GM15510 (cell line): Measurements from ENCODE around the gene EMSY.

Source experiments
- POLR2A ChIP-seq: IDR thresholded peaks from 3 replicates; pipeline ENCODE4 v1.6.1; 2011; ENCODE audit warnings: borderline replicate concordance; ENCODE audit not compliant: insufficient read length; ENCODE audit errors: extremely low read depth

The EMSY gene

DNA sequence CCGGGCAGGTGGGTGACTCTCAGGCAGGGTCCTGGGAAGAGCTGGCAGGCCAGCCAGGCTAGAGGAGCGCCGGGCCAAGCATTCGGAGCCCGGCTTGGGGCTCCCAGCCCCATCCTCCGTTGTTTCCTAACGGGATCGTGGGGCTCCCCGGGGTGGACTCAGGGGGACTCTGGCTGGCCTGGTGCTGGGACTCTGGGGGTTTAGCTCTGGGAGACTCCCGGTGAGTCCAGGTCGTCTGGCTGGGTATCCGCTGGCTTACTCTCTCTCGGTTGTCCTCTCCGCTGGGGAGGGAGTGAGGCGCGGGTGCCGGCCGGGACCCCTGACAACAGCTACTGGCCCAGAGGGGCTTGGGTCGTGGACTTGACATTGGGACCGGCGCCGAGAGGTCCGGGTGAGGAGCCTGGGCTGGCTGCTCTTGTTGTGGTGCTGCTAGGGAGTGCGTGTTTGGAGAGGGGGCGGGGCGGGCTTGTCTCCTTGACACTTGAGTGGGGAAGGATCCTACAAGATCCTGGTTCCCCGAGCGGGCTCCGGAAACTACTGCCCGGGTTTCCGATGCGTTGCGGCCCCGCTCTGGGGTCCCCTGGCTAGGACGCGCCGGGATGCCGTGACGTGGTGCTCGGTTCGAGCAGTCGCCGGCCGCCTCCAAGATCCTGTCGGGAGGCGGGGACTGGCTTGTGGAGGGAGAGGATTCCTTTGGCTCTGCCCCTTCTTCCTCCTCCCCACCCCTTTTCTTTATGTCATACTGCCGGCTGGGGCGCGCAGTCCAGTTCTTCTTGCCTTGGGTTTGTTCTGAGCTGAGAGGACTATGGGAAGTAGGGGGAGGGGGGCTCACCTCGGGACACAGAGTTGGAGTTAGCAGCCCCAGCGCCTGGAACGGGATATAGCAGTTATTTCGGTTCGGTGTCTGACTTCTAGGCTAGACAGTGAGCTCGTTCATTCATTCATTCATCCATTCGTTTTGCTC lies 585 bp downstream of the EMSY start:
- TF ChIP-seq POLR2A, result peak; percentile 26

- TF ChIP-seq POLR2A, result no peak
Measured at GRCh38 chr11:76448506-76448905, 3.7 kb downstream of the EMSY start.

- no peak for TF ChIP-seq POLR2A
Measured at GRCh38 chr11:76453248-76453647, 8.4 kb downstream of the EMSY start.

GRCh38 chr11:76455331-76455730 lies 10.5 kb downstream of the EMSY start:
- TF ChIP-seq POLR2A, result no peak

- TF ChIP-seq POLR2A, result no peak
Measured at GRCh38 chr11:76455931-76456330, 11.1 kb downstream of the EMSY start.

- no peak for TF ChIP-seq POLR2A
Measured at GRCh38 chr11:76456571-76456970, 11.8 kb downstream of the EMSY start.

GRCh38 chr11:76459299-76459698 lies 14.5 kb downstream of the EMSY start:
- no peak for TF ChIP-seq POLR2A

- TF ChIP-seq POLR2A, result no peak
Measured at GRCh38 chr11:76459846-76460245, 15.0 kb downstream of the EMSY start.

- no peak for TF ChIP-seq POLR2A
Measured at GRCh38 chr11:76462317-76462716, 17.5 kb downstream of the EMSY start.

DNA sequence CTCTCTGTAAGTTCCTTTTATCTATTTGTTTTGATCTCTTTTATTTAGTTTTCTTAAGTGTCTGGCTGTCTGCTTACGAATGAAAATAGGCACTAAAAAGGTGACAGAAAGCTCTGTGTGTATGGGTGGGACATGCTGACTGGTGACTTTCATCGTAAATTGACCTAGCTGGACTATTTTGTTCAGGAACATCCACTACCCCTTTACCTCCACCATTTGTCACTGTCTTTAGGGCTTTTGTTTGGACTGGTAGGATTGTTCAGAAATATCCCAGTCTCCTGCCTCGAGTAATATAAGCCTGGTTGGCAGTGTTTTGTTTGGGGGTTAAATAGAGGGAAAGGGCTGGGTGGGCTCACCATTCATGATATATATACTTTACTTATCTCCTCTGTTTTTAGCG lies 20.9 kb downstream of the EMSY start:
- no peak for TF ChIP-seq POLR2A

GRCh38 chr11:76466666-76467065 lies 21.8 kb downstream of the EMSY start:
- TF ChIP-seq POLR2A, result no peak

GRCh38 chr11:76469141-76469540 lies 24.3 kb downstream of the EMSY start:
- no peak for TF ChIP-seq POLR2A

DNA sequence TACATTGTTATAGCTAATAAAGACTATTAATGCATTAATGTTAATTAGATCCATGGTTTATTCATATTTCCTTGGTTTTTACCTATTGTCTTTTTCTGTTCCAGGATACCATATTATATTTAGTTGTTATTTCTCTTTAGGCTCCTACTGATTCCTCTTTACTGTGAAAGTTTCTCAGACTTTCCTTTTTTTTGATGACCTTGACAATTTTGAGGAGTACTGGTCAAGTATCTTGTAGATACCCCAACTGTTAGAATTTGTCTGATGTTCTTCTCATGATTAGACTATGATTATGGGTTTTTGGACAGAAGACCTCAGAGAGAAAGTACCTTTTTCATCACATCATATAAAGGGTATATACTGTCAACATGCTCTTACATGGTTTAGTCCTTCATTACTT lies 26.6 kb downstream of the EMSY start:
- TF ChIP-seq POLR2A, result no peak

- TF ChIP-seq POLR2A, result no peak
Measured at GRCh38 chr11:76480241-76480640, 35.4 kb downstream of the EMSY start.

- no peak for TF ChIP-seq POLR2A
Measured at GRCh38 chr11:76491644-76492043, 46.8 kb downstream of the EMSY start.

DNA sequence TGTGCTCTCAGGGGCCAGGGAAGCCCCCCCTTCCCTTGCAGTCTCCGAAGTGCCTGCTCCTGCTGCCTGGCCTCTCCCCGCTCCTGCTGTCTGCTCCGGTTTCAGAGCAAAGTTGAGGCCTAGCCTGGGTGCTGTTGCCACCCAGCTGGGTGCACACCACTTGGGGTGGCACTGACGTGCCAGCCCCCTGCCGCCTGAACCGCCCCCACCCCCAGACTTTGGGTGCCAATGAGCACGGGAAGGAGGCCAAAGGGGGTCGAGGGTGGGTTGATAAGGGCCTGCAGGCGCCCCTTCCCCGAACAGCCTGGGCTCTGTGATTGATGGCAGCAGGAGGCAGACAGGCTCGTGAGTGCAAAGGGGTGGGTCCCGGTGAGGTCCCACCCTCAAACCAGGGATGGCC lies 48.2 kb downstream of the EMSY start:
- no peak for TF ChIP-seq POLR2A

DNA sequence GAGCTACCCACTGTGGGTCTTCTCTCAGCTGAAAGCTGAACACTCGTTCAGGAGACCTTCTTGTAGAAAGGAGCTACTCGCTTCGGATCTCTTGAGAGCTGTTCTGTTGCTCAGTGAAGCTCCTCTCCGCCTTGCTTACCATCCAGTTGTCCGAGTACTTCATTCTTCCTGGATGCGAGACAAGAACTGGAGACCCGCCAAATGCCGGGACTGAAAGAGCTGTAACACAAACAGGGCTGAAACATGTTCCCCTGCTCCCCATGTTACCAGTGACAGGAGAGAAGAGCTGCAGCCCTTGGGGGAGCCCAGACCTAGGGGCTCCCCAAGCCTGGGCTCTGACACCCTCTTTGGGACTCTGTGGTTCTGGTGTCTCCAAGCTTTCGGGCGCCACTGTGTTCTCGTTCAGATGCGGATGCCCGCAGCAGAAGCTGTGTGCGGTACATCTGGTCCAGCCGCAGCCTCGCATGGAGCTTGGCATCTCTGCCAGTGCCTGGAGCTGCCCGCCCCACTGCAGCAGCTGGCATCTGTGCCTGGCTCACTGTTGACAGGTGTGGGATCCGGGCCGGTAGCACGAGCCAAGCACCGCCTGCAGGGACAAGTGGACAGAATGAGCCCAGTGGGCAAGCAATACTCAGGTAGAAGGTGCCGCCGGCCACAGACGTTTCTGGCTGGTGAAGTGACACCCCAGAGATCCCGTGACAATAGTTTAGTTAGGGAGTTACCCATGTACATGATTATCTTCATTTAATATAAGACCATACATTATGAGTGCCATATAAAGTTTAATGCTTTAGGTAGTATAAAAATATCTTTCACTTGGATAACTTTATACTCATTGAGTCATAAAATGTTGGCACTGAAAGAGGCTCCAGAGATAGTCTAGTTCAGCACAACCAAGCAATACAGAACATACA lies 49.1 kb downstream of the EMSY start:
- TF ChIP-seq POLR2A, result no peak

- TF ChIP-seq POLR2A, result no peak
Measured at GRCh38 chr11:76495019-76495418, 50.2 kb downstream of the EMSY start.
